WTC11 (cell line): ENCODE data around the gene DENND4B. TPM values are rescaled to one million over a fixed set of nuclear protein-coding genes. Genes with fewer than 3 reads are reported as not detected.

Experiments
- ATAC-seq: fragments of 200-7000 bp; cut with Tn5 transposase; 2 replicates; pipeline ENCODE4 v1.10.0; 2021; ENCODE audit warnings: mild to moderate bottlenecking, moderate library complexity
- CTCF ChIA-PET: fragments of 300-600 bp; sonication (Branson Sonifier 250); formaldehyde crosslinking; loops from one replicate; lab custom pipeline; 2021; ENCODE audit warnings: antibody characterized with exemption; lab: Charles Lee
- POLR2A ChIA-PET: fragments of 350-600 bp; sonication (Branson Sonifier 250); formaldehyde crosslinking; loops from one replicate; lab custom pipeline; 2021; ENCODE audit warnings: antibody characterized with exemption; lab: Charles Lee
- DNase-seq: peaks from one replicate; pipeline ENCODE4 v3.0.0; 2021; ENCODE audit warnings: low spot score
- H3K27ac Mint-ChIP-seq: 2 replicates; pipeline ENCODE4 v1.8.0; 2021; ENCODE audit warnings: mixed read lengths
- H3K27me3 Mint-ChIP-seq: 2 replicates; pipeline ENCODE4 v1.8.0; 2021; ENCODE audit warnings: low read depth, mild to moderate bottlenecking, moderate library complexity, mixed read lengths
- H3K36me3 Mint-ChIP-seq: 2 replicates; pipeline ENCODE4 v1.8.0; 2021; ENCODE audit warnings: mixed read lengths
- H3K4me1 Mint-ChIP-seq: 2 replicates; pipeline ENCODE4 v1.8.0; 2022; ENCODE audit warnings: mixed read lengths
- H3K4me3 Mint-ChIP-seq: 2 replicates; pipeline ENCODE4 v1.8.0; 2021; ENCODE audit warnings: mild to moderate bottlenecking, moderate library complexity, mixed read lengths
- H3K9me3 Mint-ChIP-seq: 2 replicates; pipeline ENCODE4 v1.8.0; 2021; ENCODE audit warnings: mixed read lengths
- ARID4B ChIP-seq: sonication (generic); formaldehyde crosslinking; IDR thresholded peaks from 2 replicates; pipeline ENCODE4 v1.8.0; 2023; ENCODE audit warnings: missing genetic modification reagents, mild to moderate bottlenecking, borderline replicate concordance
- CREM ChIP-seq: sonication (generic); formaldehyde crosslinking; IDR thresholded peaks from 2 replicates; pipeline ENCODE4 v1.8.1; 2022; ENCODE audit warnings: mild to moderate bottlenecking, missing genetic modification reagents, moderate library complexity
- E2F4 ChIP-seq: sonication (generic); formaldehyde crosslinking; IDR thresholded peaks from 2 replicates; pipeline ENCODE4 v1.8.1; 2022; ENCODE audit warnings: low read depth, mild to moderate bottlenecking, moderate library complexity, missing genetic modification reagents, borderline replicate concordance
- ELF4 ChIP-seq: sonication (generic); formaldehyde crosslinking; IDR thresholded peaks from 2 replicates; pipeline ENCODE4 v1.8.1; 2022; ENCODE audit warnings: low read depth, mild to moderate bottlenecking, moderate library complexity, missing genetic modification reagents
- HMGXB4 ChIP-seq: sonication (generic); formaldehyde crosslinking; IDR thresholded peaks from 2 replicates; pipeline ENCODE4 v1.8.1; 2023; ENCODE audit warnings: mild to moderate bottlenecking, moderate library complexity, missing genetic modification reagents
- IRF1 ChIP-seq: sonication (generic); formaldehyde crosslinking; IDR thresholded peaks from 2 replicates; pipeline ENCODE4 v1.8.0; 2023; ENCODE audit warnings: missing genetic modification reagents
- MYBL2 ChIP-seq: sonication (generic); formaldehyde crosslinking; IDR thresholded peaks from 2 replicates; pipeline ENCODE4 v1.8.1; 2023; ENCODE audit warnings: mild to moderate bottlenecking, moderate library complexity, missing genetic modification reagents
- NFYB ChIP-seq: sonication (generic); formaldehyde crosslinking; conservative IDR thresholded peaks from 2 replicates; pipeline ENCODE4 v1.8.0; 2022; ENCODE audit warnings: low read depth, missing genetic modification reagents
- NR2C2 ChIP-seq: sonication (generic); formaldehyde crosslinking; IDR thresholded peaks from 2 replicates; pipeline ENCODE4 v1.8.0; 2022; ENCODE audit warnings: mild to moderate bottlenecking, missing genetic modification reagents
- RORB ChIP-seq: fragments of 250-450 bp; sonication (Bioruptor Pico); IDR thresholded peaks from 2 replicates; pipeline ENCODE4 v1.9.0; 2021; ENCODE audit warnings: mild to moderate bottlenecking
- SMAD3 ChIP-seq: sonication (generic); formaldehyde crosslinking; IDR thresholded peaks from 2 replicates; pipeline ENCODE4 v1.8.0; 2022; ENCODE audit warnings: missing genetic modification reagents, mild to moderate bottlenecking, borderline replicate concordance
- SMAD4 ChIP-seq: sonication (generic); formaldehyde crosslinking; IDR thresholded peaks from 2 replicates; pipeline ENCODE4 v1.8.0; 2022; ENCODE audit warnings: mild to moderate bottlenecking, missing genetic modification reagents
- SOX15 ChIP-seq: fragments of 250-450 bp; sonication (Bioruptor Pico); IDR thresholded peaks from 2 replicates; pipeline ENCODE4 v1.9.0; 2021; ENCODE audit warnings: mild to moderate bottlenecking
- TEAD1 ChIP-seq: sonication (generic); formaldehyde crosslinking; IDR thresholded peaks from 2 replicates; pipeline ENCODE4 v1.8.0; 2022; ENCODE audit warnings: mild to moderate bottlenecking, missing genetic modification reagents
- TEAD4 ChIP-seq: sonication (generic); formaldehyde crosslinking; IDR thresholded peaks from 2 replicates; pipeline ENCODE4 v1.8.0; 2022; ENCODE audit warnings: mild to moderate bottlenecking, missing genetic modification reagents
- ZNF232 ChIP-seq: sonication (generic); formaldehyde crosslinking; IDR thresholded peaks from 2 replicates; pipeline ENCODE4 v1.8.0; 2022; ENCODE audit warnings: mild to moderate bottlenecking, missing genetic modification reagents
- total RNA-seq: library from RNA; stranded (reverse); gene quantifications from 3 replicates; pipeline ENCODE4 v1.2.3, GENCODE V29; 2021
- TF ChIP-seq, protein P1 (sequence below): sonication (generic); formaldehyde crosslinking; IDR thresholded peaks from 2 replicates; pipeline ENCODE4 v1.8.1; 2022; ENCODE audit warnings: mild to moderate bottlenecking, missing genetic modification reagents, moderate library complexity, borderline replicate concordance
- TF ChIP-seq, protein P2 (sequence below): fragments of 250-450 bp; sonication (Bioruptor Pico); conservative IDR thresholded peaks from 2 replicates; pipeline ENCODE4 v1.9.0; 2021; ENCODE audit warnings: mild to moderate bottlenecking
- TF ChIP-seq, protein P3 (sequence below): sonication (generic); formaldehyde crosslinking; IDR thresholded peaks from 2 replicates; pipeline ENCODE4 v1.8.0; 2023; ENCODE audit warnings: mild to moderate bottlenecking, missing genetic modification reagents

The DENND4B gene
- total RNA-seq, 1 experiment from 2014 or later, result 93.1 TPM

GRCh38 chr1:153888533-153888932, 58.0 kb downstream of the DENND4B start:
- Mint-ChIP-seq H3K9me3 (no peaks in the 10 kb centered on the region), H3K27ac (peak overlapping the region; percentile 24; the same call in 1 of the 2 replicates), H3K4me1 (peaks cover 3% of the 10 kb centered on the region; the same call in 1 of the 2 replicates), H3K4me3 (no peak overlapping the region), H3K36me3 (peaks cover 9% of the 10 kb centered on the region), H3K27me3 (no peaks in the 10 kb centered on the region)
- DNase-seq, result no peak
- TF ChIP-seq, protein P1, sequence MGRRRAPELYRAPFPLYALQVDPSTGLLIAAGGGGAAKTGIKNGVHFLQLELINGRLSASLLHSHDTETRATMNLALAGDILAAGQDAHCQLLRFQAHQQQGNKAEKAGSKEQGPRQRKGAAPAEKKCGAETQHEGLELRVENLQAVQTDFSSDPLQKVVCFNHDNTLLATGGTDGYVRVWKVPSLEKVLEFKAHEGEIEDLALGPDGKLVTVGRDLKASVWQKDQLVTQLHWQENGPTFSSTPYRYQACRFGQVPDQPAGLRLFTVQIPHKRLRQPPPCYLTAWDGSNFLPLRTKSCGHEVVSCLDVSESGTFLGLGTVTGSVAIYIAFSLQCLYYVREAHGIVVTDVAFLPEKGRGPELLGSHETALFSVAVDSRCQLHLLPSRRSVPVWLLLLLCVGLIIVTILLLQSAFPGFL, result no peak
- TF ChIP-seq CREM, result no peak
- TF ChIP-seq ARID4B, result no peak
- TF ChIP-seq NFYB (CRISPR knock-in tag), result no peak
- TF ChIP-seq E2F4 (CRISPR knock-in tag), result no peak
- no peak for TF ChIP-seq ZNF232
- TF ChIP-seq IRF1 (CRISPR knock-in tag), result no peak
- TF ChIP-seq SOX15 (CRISPR knock-in tag), result no peak
- no peak for TF ChIP-seq HMGXB4 (CRISPR knock-in tag)
- TF ChIP-seq NR2C2, result no peak
- TF ChIP-seq SMAD4 (CRISPR knock-in tag), result no peak
- TF ChIP-seq RORB (CRISPR knock-in tag), result no peak
- no peak for TF ChIP-seq SMAD3
- TF ChIP-seq, protein P2, sequence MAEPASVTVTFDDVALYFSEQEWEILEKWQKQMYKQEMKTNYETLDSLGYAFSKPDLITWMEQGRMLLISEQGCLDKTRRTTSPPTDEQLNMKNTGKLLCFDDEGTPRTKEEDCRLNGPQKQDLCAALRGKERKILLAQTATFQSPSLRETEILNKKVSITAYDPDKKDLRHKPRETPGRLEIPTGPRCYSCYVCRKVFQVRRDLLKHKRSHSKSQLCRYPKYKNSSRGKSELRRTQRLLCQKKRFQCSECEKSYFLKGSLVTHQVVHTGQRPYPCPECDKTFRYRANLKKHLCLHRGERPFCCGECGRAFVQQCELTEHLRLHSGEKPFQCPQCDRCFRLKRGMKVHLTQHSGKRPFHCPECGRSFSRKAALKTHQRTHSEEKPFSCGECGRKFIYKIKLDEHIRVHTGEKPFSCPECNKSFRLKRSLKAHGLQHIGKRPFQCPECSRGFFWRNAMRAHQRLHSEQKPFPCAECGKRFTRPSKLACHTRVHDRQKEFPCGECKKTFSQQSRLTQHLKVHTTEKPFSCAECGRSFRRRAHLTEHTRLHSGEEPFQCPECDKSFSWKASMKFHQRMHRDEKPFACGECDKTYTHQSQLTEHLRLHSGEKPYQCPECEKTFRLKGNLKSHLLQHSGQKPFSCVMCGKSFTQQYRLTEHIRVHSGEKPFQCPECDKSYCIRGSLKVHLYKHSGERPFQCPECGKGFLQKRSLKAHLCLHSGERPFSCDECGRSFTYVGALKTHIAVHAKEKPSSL, result no peak
- no peak for TF ChIP-seq TEAD4 (CRISPR knock-in tag)
- TF ChIP-seq MYBL2 (CRISPR knock-in tag), result no peak
- TF ChIP-seq ELF4 (CRISPR knock-in tag), result no peak
- TF ChIP-seq, protein P3, sequence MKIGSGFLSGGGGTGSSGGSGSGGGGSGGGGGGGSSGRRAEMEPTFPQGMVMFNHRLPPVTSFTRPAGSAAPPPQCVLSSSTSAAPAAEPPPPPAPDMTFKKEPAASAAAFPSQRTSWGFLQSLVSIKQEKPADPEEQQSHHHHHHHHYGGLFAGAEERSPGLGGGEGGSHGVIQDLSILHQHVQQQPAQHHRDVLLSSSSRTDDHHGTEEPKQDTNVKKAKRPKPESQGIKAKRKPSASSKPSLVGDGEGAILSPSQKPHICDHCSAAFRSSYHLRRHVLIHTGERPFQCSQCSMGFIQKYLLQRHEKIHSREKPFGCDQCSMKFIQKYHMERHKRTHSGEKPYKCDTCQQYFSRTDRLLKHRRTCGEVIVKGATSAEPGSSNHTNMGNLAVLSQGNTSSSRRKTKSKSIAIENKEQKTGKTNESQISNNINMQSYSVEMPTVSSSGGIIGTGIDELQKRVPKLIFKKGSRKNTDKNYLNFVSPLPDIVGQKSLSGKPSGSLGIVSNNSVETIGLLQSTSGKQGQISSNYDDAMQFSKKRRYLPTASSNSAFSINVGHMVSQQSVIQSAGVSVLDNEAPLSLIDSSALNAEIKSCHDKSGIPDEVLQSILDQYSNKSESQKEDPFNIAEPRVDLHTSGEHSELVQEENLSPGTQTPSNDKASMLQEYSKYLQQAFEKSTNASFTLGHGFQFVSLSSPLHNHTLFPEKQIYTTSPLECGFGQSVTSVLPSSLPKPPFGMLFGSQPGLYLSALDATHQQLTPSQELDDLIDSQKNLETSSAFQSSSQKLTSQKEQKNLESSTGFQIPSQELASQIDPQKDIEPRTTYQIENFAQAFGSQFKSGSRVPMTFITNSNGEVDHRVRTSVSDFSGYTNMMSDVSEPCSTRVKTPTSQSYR, result no peak
- no peak for TF ChIP-seq TEAD1 (CRISPR knock-in tag)
- ChIA-PET CTCF (no interaction called here), POLR2A (no interaction called here)
- no peak for ATAC-seq
